Inflammatory macrophage treated with lipopolysaccharide for 4 hours (primary cell): ENCODE results near the gene KRTAP5-1.
A peak's percentile ranks its signal among the peaks of the same experiment; 100 is the strongest.

Source experiments
- DNase-seq: peaks from one replicate; pipeline ENCODE4 v3.0.0-alpha.2; 2020

The KRTAP5-1 gene

DNA sequence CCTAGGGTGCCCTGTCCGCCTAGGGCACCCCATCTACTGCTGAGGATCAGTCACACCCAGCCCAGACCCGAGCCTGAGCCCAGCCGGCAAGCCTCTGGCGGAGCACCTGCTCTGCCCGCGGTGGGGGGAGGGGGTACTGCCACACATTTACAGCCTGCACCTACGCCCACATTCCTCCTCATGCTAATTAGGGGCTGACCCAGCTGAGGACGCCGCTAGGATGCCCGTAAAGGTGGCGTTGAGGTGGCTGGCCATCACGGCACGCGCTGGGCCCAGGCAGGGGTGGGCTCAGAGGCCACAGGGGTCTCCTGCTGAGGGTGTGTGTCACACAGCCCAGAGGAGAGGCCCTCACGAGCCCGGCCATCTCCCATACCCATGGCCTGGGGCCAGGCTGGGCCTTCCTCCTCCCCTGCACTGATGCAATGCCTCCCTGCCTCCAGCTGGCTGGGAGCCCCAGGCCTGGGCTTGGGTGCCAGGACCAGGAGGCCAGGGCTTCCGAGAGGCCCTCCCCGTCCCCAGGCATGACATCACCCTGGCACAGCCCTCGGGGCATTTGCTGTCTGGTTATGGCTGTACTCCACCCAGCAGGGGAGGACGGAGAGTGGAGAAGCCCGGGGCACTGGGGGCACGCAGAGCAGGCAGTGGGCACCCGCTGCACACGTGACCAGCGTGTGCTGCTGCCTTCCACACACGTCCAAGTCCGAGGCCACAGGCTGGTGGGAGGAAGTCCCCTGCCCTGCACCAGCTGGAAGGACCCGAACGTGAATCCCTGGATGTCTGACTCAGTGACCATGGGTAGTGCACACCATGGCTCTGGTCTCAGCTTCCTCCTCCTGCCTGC lies 25.8 kb downstream of the KRTAP5-1 start:
- DNase-seq = no peak

DNA sequence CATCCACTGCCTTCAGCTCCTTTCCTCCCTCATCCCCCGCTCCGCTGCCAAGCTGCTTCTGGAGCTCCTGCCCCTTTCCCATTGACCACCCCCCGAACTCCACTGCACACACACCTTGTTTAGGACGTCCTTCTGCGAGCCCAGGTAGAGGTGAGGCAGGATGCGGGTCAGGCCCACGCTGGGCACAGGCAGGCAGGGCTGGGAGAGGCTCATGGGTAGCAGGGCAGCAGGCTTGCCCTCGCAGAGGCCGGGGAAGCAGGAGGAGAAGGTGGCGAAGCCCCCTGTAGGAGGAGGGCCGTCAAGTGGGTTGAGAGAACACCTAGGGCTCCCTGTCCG lies 26.3 kb downstream of the KRTAP5-1 start:
- DNase-seq = no peak

DNA sequence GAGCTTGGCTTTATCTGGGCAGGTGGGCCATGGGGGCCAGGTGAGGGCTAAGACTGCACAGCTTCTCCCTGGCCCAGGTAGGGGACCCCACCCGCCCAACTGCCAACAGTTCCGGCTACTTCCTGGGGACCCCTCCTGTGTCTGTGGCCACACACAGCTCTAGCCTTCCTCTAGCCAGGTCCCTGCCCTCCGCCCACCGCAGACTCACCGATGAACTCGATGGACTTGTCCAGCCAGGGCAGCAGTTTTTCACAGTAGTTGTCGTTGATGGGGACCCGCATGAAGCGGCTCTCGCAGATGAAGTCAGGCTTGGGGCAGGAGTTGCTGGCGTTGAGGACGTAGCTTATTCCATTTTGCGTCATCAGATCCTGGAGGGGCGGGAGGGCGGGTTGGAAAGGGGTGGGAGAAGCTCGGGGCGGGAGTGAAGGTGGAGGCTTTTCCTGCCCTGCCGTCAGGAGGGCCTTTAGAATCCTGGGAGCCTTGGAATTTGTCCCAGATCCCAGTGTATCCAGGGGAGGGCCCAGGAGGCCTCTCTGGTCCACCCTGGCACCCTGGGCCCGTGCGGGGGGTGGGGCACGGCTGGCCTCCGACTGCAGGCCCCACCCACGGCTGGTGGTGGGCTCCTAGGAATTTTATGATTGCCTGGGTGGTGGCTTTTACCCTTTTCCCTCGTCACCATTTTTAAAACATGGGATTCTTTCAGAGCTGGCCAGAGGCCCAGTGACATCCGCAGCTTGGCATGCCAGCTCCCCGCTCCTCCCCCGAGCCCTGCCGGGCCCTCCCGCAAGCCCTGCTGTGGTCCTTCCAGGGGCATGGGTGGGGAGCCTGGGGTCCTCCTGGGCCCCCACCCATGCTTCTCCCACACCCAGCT lies 26.9 kb downstream of the KRTAP5-1 start:
- DNase-seq = no peak

DNA sequence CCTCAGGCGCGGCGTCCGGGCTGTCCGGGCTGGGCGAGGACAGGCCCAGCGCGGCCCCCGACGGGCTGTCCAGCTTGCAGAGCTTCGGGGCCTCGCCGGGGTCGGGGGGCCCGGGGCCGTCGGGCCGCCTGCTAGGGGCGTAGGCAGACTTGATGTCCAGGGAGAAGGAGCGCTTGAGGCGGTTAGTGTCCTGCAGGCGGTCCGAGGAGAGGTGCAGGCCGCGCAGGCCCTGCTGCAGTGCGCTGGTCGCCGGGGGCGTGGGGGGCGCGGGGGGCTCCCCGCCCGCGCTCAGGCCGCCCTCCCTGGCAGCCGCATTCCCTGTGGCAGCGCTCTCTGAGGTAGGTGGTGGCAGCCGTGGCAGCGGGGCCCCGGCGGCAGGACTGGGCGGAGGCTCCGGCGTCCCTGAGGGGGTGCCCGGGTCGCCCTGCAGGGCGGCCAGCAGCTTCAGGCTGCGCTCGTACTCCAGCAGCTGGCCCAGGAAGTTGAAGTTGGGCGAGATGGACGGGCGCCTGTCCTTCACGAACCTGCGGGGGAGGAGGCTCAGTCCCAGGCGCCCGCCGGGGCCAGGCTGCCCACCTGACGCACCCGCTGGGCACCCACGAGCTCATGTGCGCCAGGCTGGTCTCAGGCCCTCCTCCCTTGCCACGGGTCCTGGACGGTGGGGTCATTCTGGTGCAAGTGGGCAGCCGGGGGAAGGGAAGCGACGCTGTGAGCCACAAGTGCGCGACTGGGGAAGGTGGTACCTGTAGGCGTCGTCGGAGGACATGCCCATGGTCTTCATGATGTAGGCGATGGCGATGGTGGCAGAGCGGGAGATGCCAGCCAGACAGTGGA lies 27.8 kb downstream of the KRTAP5-1 start:
- no peak for DNase-seq

DNA sequence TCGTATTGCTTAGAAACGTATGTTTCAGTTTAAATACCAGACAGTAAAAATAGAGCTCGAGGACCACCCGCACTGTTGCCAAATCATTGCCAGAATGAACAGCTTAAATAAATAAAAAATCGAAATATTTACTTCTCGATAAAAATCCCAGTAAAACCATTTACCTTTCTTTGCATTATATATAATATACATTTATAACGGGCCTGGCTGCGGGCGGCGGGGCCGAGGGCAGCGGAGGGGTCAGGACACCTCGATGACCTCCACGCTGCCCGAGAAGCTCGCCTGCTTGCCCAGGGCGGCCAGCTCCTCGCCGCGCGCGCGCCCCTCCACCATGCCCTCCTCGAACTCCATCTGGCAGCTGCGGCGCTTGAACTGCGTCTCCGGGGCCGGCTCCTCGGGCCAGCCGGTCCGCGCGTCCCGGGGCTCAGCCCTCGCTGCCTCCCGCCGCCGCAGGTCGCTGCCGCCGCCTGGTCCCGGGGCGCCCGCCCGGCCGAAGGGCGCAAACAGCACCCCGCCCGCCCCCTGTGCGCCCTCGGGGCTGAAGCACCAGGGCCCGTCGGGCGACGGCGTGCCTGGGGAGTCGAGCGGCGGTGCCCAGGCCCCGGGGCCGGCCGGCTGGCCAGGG lies 28.7 kb downstream of the KRTAP5-1 start:
- no peak for DNase-seq

DNA sequence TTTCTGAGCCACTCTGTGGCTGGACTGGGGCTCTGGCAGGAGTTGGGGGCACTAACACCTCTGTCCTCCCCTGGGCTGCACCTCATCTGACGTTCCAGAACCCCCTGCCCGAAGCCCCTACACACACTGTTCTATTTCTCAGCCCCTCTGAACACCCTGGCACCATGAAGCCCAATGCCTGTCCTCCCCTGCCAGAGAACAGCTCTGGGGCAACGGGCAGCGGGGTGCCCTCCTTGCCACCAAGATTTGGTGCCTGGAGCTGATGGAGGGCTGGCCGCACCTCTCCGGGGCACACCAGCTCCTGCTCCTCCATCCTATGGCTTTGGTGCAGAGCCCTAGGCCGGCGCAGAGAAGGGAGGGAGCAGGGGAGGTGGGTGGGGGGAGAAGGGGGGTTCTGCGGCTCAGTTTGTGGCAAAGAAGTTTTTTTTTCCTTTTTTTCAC lies 29.4 kb downstream of the KRTAP5-1 start:
- no peak for DNase-seq

DNA sequence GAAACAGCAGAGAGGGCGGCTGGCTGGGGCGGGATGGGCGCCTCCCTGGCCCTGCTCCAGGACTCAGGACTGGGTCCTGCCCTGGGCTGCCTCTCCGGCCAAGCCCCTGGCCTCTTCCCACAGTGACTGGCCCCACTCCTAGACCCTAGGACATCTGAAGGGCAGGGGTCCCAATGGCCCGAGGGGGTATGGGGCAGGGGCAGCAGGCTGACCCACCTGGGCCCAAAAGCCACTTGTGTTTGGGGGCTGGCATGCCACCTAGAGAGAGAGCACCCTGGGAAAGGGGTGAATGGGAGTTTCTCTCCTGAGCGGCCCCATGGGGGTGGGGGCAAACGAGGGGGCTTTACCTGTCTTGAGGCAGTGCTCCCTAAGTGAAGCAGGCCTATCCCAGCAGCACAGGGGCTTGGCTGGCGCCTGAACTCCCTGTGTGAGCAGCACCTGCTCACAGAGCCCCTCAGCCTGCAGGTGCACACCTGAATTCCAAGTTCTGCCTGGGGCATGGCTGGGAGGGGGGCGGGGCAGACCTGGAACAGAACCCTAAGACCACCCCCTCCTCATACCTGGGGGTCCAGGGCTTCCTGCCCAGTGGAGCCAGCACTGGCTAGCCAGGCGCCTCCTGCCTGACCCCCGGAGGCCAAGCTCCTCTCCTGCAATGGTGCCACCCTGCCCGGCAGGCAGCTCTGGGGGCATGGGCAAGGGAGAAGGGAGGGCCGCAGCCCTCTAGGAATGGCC lies 29.9 kb downstream of the KRTAP5-1 start:
- no peak for DNase-seq

DNA sequence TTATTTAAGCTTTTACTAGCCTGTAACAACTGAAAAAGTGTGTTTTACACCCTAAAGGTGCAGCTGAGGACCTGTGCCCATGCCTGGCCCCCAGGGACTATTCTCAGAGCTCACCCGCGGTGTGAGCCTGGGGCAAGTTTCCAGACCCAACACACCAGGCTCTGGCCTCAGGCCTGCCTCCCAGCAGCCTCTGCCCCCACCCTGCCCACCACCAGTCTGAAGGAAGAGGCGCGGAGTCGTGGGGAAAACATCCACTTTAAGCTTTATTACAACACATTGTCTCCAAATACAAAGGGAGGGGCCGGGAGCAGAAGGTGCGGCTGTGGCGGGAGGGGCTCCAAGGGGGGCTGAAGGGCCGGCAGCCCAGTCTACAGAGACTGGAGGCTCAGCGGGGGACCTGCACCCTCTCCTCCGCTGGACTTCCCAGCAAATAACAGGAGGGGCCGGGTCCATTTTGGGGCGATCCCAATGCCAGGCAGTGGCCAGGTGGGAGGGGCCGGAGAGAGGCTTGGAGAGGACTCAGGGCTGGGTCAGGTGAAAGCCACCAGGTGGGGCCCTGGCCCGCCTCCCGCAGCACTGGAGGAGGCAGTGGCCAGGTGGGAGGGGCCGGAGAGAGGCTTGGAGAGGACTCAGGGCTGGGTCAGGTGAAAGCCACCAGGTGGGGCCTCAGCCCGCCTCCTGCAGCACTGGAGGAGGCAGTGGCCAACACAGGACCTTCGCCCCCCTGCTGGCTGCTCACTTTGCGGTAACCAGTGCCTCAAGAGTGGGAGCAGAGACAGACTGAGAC lies 31.1 kb downstream of the KRTAP5-1 start:
- DNase-seq = no peak

DNA sequence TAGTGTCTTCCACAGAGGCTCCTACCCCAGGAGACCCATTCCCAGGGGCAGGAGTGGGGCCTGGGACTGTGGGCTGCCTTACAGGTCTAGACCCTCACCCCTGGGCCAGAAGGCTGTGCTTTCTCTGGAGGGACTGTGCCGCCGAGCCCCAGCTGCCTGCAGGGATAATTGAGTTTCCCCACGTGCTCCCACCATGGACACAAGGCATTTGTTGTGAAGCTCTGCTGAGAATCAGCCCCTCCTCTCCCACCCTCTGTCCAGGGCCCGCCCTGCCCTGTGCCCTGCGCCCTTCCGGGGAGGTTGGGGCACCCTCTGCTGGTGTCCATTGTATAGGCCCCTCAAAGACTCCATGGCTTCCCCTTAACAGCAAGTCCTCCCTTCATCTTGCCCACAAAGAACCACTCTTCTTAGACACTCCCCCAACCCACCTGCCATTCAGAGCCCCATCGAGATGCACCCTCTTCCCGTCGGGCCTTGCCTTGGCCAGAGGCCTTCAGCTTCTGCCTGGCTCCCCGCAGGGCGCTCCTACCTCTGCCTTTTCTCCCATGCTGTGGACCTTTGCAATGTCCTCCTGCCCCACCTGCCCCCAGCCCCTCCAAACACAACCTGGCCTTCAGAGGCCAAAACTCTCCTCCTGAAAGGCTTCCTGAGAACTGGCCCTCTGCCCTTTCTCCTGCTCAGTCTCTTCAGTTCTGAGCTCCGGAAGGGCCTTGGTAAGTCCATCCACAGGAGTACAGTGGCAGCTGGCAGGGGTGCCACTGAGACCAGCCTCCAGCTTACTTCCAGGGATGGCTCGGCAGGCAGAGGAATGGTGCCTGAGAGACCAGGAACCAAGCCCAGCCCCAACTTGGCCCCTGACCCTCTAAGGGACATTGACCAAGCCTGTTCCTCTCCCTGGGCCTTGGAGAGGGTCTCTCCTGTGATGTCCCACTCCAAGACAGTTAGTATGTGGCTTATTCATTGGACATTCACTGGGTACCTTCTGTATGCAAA lies 35.4 kb downstream of the KRTAP5-1 start:
- DNase-seq = peak; percentile 7

DNA sequence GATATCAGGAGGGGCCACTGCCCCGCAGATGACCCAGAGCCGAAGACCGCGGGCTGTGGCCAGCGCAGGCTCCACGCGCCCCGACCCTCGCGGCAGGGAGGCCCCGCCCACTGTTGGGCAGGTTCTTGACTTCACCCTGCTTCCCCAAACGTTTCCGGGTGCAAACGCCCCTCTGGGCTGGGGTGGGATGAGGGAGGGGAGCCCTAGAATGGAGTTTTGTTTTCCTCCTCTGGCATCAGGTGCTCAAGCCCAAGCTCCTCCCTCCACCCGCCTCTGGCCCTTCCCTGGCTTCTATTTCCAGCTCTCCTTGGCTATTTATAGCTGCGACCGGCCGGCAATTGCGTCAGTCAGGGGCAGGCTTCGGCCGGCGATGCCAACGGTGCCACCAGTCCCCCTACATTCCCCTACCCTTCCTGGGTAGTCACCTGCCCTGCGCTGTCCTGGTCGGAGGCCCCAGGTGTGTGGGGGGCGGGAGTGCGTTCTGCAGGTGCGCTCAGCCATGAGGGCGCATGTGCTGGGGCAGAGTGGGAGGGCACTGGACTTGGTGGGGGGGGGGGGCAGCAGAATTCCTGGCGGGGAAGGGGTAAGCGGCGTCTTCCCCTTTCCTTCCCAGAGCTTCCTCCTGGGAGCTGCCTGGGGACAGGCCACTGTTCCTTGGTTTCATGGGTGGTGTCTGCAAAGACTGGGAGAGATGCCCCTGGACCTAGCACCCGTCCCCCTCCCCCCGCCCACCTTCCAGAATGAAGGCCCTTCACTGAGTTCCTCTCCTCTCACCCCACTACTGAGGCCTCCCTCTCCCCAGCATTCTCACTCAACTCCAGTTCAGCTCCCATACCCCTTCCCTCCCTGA lies 36.6 kb downstream of the KRTAP5-1 start:
- DNase-seq = peak; percentile 46

DNA sequence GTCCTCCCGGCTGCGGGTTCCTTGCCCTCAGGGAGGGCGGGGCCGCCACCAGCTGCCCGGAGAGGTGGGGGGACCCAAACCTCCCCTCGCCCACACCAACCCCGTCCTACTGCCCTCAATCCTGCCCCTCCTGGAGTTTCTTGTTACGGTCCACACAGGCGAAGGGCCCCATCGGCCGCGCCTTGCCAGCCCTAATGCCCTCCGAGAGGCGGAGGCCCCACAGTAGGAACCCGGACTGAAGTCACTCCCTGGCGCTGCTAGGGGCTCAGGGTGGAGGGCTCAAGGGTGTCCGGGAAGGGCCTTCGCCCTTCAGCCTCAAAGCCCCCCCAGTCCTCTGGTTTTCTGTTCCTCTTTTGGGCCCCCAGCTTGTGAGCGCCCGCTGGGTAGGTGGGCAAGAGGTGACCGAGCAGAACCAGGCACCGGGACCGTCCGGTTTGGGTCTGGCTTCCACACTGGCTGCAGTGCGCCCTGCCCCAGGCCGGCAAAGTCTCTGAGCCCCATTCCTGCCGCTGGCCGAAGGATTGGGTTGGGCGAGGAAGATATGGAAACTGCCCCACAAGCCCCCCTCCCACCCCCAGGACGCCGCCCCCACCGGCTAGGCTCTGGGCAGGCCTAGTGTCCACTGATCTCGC lies 37.5 kb downstream of the KRTAP5-1 start:
- DNase-seq = no peak

DNA sequence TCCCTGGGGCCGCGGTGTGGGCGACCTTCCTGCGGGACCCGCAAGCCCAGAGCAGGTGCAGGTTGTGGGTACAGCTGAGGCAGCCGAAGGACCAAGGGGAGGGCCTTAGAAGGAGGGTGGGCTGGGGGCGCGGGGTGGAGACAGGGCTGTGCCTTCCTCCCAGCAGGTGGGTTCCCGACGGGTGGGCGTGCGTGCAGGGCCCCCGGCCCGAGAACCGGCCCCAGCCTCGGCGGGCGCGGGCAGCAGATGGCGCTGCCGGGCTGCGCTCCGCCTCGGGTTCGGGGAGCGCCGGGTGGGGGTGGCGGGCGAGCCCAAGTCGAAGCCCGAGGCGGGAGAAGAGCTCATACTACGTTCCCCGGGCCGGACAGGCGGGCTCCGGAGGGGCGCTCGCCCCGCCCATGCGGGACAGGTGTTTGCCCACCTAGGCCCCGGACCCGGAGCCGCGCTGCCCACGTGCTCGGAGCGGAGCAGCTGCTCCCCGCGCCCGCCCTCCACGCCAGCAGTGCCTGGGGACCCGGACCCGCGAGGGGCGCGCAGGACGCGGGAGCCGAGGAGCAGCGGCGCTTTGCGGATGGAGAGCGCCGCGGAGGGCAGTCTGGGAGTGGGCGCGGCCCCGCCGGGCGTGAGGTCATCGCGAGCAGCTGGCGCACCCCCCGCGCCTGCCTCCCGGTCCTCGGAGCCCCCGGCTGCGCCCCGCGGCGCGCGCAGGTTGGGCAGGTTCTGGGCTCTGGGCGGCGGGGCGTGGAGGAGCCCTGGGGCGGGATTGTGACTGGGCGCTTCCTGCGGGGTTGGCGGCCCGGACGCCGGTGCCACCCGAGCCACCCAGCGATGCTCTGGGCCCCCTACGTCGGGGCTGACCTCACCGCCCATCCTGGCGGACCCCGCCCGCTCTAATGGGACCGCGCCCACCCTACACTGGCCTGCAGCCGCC lies 38.3 kb downstream of the KRTAP5-1 start:
- peak; percentile 40 for DNase-seq

DNA sequence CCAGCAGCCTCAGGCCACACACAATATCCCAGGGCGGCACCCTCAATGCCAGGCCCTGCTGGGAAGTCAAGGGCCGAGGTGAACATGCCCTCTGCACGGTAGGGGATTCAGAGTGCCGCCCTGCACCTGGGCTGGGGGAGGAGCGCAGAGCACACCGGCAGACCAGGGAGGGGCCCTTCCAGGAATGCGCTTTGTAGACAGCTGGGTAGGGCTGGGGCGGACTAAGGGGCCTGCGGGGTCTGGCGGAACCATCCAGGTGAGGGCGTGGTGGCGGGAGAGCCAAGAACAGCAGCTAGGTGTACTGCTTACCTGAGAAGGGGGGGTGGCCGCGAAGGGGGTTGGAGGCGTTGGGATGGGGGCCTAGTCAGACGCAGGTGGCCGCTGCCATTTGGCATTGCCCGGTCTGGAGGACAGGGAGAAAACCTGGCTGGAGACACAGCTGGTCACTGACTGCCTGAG lies 39.0 kb downstream of the KRTAP5-1 start:
- DNase-seq = no peak

DNA sequence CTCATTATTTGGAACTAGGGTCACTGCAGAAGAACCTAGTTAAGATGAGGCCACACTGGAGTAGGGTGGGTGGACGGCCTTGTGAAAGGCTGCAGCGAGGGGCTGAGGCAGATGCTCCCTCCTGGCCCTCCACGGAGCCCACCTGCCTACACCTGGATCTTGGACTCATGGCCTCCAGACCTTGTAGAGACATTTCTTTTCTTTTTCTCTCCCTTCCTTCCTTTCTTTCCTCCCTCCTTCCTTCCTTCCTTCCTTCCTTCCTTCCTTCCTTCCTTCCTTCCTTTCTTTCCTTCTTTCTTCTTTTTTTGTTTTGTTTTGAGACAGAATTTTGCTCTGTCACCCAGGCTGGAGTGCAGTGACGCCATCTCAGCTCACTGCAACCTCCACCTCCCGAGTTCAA lies 39.7 kb downstream of the KRTAP5-1 start:
- DNase-seq = no peak

DNA sequence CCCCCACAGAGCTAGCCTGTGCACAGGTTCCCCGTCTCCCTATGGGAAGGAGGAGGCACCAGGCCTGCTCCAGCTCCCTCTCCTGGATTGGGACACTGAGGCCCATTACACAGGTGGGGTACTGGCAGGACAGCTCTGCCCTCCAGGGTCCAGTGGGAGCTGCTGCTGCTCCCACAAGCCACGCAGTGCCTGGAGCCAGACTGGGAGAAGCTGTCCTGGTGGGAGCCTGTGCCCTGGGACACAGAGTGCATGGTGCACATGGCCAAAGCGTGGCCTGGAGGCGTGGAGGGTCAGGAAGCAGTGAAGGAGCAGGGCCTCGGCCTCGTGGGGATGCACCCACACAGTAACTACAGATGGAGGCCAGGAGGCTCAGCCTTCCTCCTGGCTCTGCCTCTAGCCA lies 40.5 kb downstream of the KRTAP5-1 start:
- DNase-seq = no peak

DNA sequence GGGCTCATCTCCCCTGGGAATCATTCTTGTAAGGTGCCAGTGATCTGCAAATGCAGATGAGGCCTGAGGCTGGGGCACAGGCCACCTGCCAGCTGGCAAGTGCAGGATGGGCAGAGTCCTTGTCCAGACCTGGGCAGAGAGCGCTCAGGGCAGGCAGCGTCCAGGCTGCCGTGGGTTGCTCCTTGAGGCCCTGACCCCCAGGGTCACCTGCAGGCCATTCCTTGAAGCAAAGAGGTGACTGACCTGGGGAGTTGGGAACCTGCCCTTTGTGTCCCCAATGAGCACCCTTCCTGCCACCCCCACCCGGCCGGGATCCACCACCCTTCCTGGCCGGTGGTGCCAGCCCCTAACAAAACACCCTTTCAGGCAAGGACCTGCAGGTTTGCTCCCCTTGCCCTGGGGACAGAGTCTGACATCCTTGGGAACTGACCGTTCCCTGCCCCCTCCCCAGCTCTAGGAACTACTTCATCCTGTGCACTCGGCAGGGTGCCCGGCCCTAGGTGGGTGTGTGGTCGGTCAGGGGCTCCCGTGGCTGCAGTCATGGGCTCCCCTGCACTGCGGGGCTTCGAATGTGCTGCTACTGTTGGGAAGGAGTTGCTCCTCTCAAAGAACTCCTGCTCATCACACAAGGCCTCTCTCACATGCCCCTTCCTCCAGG lies 41.3 kb downstream of the KRTAP5-1 start:
- DNase-seq = no peak

DNA sequence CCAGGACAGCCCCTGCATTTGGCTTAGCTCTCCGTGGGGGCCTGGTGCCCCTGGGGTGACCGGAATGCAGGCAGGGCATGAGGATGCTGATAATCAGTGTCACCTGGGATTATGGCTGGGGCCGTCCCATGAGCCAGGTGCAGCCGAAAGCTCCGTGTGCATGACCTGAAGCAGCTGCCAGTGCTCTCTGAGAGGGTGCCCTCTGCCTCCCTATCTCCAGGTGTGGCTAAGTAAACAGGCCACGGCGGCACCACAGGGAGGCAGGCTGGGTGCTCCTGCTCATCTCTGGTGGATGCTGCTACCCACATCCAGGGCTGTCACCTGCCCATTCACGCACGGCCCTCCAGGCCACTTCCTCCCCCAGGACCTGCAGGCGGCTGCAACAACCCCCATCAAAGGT lies 42.8 kb downstream of the KRTAP5-1 start:
- no peak for DNase-seq
